ENCODE data around the gene ARID1B. TPM values are rescaled to one million over a fixed set of nuclear protein-coding genes. Genes with fewer than 3 reads are reported as not detected.

Gene ARID1B
- total RNA-seq, 1 experiment from 2014 or later: 42.8 TPM

DNA sequence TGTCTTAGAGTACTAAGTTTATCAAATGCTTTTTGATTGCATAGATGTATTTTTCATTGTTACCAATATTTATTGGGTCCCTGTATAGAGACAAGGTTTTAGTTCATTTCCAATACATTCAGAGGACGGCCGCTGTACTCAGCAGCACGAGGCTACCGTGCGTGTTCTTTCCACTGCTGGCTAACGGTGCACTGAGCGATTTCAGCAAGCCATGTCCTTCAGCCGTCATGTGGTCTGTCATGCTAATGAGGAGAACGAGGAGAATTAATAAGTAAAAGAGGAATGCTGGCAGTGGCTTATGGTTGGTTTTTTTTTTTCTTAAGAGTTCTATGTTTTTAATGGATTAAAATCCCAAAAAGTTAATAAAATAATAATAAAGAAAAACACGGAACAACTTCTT, 253.6 kb downstream of the ARID1B start:
- CTCF ChIA-PET: no interaction called here
- H3K27me3 ChIP-seq (ENCODE audit: insufficient read depth, low read depth): no peaks in the 10 kb centered on the region
- H3K4me2 ChIP-seq: no peak overlapping the region
- intact Hi-C loops (cut with micrococcal nuclease; ENCODE audit: unreplicated experiment): no loop called here
- DNase-seq: no peak
- H4K20me1 ChIP-seq (ENCODE audit: insufficient read depth): peaks cover 11% of the 10 kb centered on the region; the same call in 1 of the 2 replicates
- H3K9me2 ChIP-seq (ENCODE audit: insufficient read depth): no peaks in the 10 kb centered on the region
- POLR2A ChIA-PET (ENCODE audit: unreplicated experiment): no interaction called here
- no peak overlapping the region for H2AFZ ChIP-seq
- no peaks in the 10 kb centered on the region for H3F3A ChIP-seq (ENCODE audit: insufficient read depth, low read depth)
- peaks cover 1% of the 10 kb centered on the region for H3K4me1 ChIP-seq (replicated peaks; ENCODE audit: insufficient read depth)
- no TSS peak for BruUV-seq (replicated peaks)
- 0 out of 2 replicates have a peak, but pooled peaks cover 2% of the 10 kb centered on the region for H3K9me3 ChIP-seq (ENCODE audit: insufficient read depth, low read depth)
- H3K4me3 ChIP-seq: no peak overlapping the region
- H3K27ac ChIP-seq: no peak overlapping the region
- peaks cover 28% of the 10 kb centered on the region; the same call in 1 of the 2 replicates for H3K79me2 ChIP-seq (ENCODE audit: low read depth)
- H3K36me3 ChIP-seq (ENCODE audit: low read depth): 0 out of 2 replicates have a peak, but pooled peaks cover under 1% of the 10 kb centered on the region
- TF ChIP-seq, protein P1, sequence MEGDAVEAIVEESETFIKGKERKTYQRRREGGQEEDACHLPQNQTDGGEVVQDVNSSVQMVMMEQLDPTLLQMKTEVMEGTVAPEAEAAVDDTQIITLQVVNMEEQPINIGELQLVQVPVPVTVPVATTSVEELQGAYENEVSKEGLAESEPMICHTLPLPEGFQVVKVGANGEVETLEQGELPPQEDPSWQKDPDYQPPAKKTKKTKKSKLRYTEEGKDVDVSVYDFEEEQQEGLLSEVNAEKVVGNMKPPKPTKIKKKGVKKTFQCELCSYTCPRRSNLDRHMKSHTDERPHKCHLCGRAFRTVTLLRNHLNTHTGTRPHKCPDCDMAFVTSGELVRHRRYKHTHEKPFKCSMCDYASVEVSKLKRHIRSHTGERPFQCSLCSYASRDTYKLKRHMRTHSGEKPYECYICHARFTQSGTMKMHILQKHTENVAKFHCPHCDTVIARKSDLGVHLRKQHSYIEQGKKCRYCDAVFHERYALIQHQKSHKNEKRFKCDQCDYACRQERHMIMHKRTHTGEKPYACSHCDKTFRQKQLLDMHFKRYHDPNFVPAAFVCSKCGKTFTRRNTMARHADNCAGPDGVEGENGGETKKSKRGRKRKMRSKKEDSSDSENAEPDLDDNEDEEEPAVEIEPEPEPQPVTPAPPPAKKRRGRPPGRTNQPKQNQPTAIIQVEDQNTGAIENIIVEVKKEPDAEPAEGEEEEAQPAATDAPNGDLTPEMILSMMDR (conservative IDR thresholded peaks at IDR 0.05): no peak
- TF ChIP-seq EZH2 (IDR thresholded peaks at IDR 0.05; ENCODE audit: low read depth): no peak

DNA sequence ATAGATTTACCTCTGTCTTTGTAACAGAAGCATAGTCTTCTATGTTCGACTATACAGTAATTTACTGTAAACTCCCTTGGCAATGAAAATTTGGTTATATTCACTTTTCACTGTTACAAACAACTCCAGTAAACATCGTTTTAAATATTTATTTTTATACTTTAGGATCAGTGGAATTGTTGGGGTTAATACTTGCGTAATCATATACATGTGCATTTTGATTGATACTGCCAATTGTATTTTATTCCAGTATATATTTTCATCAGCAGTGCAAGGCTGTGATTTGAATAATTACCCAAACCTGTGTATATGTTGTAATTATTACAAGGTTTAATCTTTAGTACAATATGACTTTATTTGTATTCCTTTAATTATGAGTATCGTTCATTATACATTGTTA, 255.7 kb downstream of the ARID1B start:
- Histone ChIP-seq H4K20me1 (ENCODE audit: insufficient read depth) (peaks cover 11% of the 10 kb centered on the region; the same call in 1 of the 2 replicates), H3K4me1 (replicated peaks; ENCODE audit: insufficient read depth) (peaks cover 10% of the 10 kb centered on the region), H3K9me2 (ENCODE audit: insufficient read depth) (no peaks in the 10 kb centered on the region), H3K4me2 (no peak overlapping the region), H2AFZ (no peak overlapping the region), H3F3A (ENCODE audit: insufficient read depth, low read depth) (no peaks in the 10 kb centered on the region), H3K27me3 (ENCODE audit: insufficient read depth, low read depth) (no peaks in the 10 kb centered on the region), H3K4me3 (no peak overlapping the region), H3K36me3 (ENCODE audit: low read depth) (no peaks in the 10 kb centered on the region), H3K9me3 (ENCODE audit: insufficient read depth, low read depth) (no peaks in the 10 kb centered on the region), H3K79me2 (ENCODE audit: low read depth) (peaks cover 19% of the 10 kb centered on the region; the same call in 1 of the 2 replicates), H3K27ac (no peak overlapping the region)
- TF ChIP-seq, protein P1 (conservative IDR thresholded peaks at IDR 0.05): no peak
- no peak for TF ChIP-seq EZH2 (IDR thresholded peaks at IDR 0.05; ENCODE audit: low read depth)
- intact Hi-C loops (cut with micrococcal nuclease; ENCODE audit: unreplicated experiment): no loop called here
- DNase-seq: no peak
- POLR2A ChIA-PET (ENCODE audit: unreplicated experiment): no interaction called here
- no TSS peak for BruUV-seq (replicated peaks)
- CTCF ChIA-PET: interaction anchor here (1.5 kb wide), 1 partner anchor 13 kb away, joined by 4 read pairs; no protein-coding TSS in a partner anchor

DNA sequence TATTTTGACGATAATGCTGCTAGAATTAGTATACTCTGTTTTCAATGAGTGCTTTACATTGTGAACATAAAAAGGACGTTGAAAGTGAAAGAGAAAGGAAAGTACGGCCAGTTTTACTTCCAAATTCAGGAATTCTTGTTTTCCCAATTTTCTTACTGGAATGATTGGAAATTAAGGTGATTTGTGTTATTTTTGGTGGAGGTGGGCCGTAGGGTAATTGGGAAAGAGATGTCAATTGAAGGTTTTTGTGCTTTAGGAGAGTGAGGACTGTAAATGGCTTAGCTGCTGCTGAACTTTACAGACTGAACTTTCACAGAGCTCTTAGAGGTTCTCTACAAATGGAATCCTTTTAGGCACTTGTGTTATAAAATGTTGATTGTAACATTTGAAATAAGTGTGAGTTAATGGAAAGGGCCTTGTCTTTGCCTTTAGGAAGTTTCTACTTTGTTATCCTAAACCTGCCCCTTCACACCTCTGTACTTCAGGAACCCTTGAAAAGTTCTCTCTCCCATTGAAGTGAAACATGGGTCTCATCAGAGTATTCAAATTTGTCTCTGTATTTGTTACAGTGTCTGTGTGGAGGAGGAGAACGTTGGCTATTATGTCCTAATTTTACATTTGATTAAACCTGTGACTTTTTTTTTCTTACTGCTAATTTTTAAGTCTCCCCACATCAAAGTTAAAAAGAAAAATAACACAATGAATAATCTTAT, 256.4 kb downstream of the ARID1B start:
- peaks cover 10% of the 10 kb centered on the region for H3K4me1 ChIP-seq (replicated peaks; ENCODE audit: insufficient read depth)
- no peak overlapping the region for H3K4me3 ChIP-seq
- H3F3A ChIP-seq (ENCODE audit: insufficient read depth, low read depth): no peaks in the 10 kb centered on the region
- no peak overlapping the region for H3K4me2 ChIP-seq
- no peaks in the 10 kb centered on the region for H3K9me3 ChIP-seq (ENCODE audit: insufficient read depth, low read depth)
- POLR2A ChIA-PET (ENCODE audit: unreplicated experiment): no interaction called here
- no peaks in the 10 kb centered on the region for H3K9me2 ChIP-seq (ENCODE audit: insufficient read depth)
- H3K79me2 ChIP-seq (ENCODE audit: low read depth): peaks cover 19% of the 10 kb centered on the region; the same call in 1 of the 2 replicates
- intact Hi-C loops (cut with micrococcal nuclease; ENCODE audit: unreplicated experiment): loop anchor here (1.0 kb wide), 1 partner anchor 93 kb away; no protein-coding TSS in a partner anchor
- no peak for DNase-seq
- no peaks in the 10 kb centered on the region for H3K36me3 ChIP-seq (ENCODE audit: low read depth)
- H3K27ac ChIP-seq: no peak overlapping the region
- CTCF ChIA-PET: interaction anchor here (0.6 to 1.5 kb wide), 2 partner anchors 12 to 218 kb away, joined by 4 to 14 read pairs; no protein-coding TSS in a partner anchor
- no peak overlapping the region for H2AFZ ChIP-seq
- no peaks in the 10 kb centered on the region for H3K27me3 ChIP-seq (ENCODE audit: insufficient read depth, low read depth)
- BruUV-seq (replicated peaks): no TSS peak
- peaks cover 11% of the 10 kb centered on the region; the same call in 1 of the 2 replicates for H4K20me1 ChIP-seq (ENCODE audit: insufficient read depth)
- TF ChIP-seq, protein P1 (conservative IDR thresholded peaks at IDR 0.05): no peak
- no peak for TF ChIP-seq EZH2 (IDR thresholded peaks at IDR 0.05; ENCODE audit: low read depth)

All from PC-9 (cell line).